Tibial nerve (tissue), 4 donors: ENCODE results near the gene LNP1. TPM values are rescaled to one million over a fixed set of nuclear protein-coding genes. Genes with fewer than 3 reads are reported as not detected.
A peak's percentile ranks its signal among the peaks of the same experiment; 100 is the strongest.

ENCODE experiments used
- DNase-seq, 2 donors: peaks; one replicate each; pipeline ENCODE4 v3.0.0-alpha.2; 2019; ENCODE audit warnings: low spot score in 2 of 2
- H3K27ac ChIP-seq, 4 donors: fragments of 200-600 bp; sonication (generic) in 3 of 4; one replicate each; pipeline ENCODE4 v1.5.1; 2017 to 2019; ENCODE audit warnings: mild to moderate bottlenecking in 1 of 4
- H3K27me3 ChIP-seq, 2 donors: fragments of 200-600 bp; sonication (generic) in 1 of 2; one replicate each; pipeline versions ENCODE4 v1.5.1 to v1.6.0; 2017 to 2019
- H3K36me3 ChIP-seq, 3 donors: fragments of 200-600 bp; sonication (generic); one replicate each; pipeline ENCODE4 v1.5.1; 2018 to 2019
- H3K4me1 ChIP-seq, 4 donors: fragments of 200-600 bp; sonication (generic) in 3 of 4; one replicate each; pipeline ENCODE4 v1.5.1; 2017 to 2019
- H3K4me3 ChIP-seq, 4 donors: fragments of 200-600 bp; sonication (generic) in 3 of 4; one replicate each; pipeline ENCODE4 v1.5.1; 2017 to 2019; ENCODE audit warnings: mild to moderate bottlenecking in 1 of 4, moderate library complexity in 1 of 4
- H3K9me3 ChIP-seq, 4 donors: fragments of 200-600 bp; sonication (generic) in 3 of 4; one replicate each; pipeline ENCODE4 v1.5.1; 2017 to 2019
- CTCF ChIP-seq, 5 experiments: fragments of 200-600 bp in 3 of 5; fragments of 450-650 bp in 2 of 5; sonication (generic) in 3 of 5; IDR thresholded peaks; one replicate each; pipeline ENCODE4 v1.5.1; 2016 to 2019; ENCODE audit warnings: antibody characterized with exemption in 5 of 5, mild to moderate bottlenecking in 3 of 5, moderate library complexity in 2 of 5
- EP300 ChIP-seq, 2 donors: sonication (generic); formaldehyde crosslinking; IDR thresholded peaks; one replicate each; pipeline ENCODE4 v1.6.1; 2017; ENCODE audit warnings: antibody characterized with exemption in 2 of 2, mild to moderate bottlenecking in 1 of 2
- POLR2A ChIP-seq, 2 donors: fragments of 450-650 bp; IDR thresholded peaks; one replicate each; pipeline ENCODE4 v1.6.1; 2017; ENCODE audit warnings: antibody characterized with exemption in 2 of 2, mild to moderate bottlenecking in 2 of 2, moderate library complexity in 2 of 2
- WGBS, 2 donors: methylation state at CpG; one replicate each; pipeline ENCODE4 v1.1.5; 2018; 5-methylcytosine and 5-hydroxymethylcytosine counted together
- total RNA-seq, 4 donors: library from RNA; depleted of rRNA; stranded (reverse); fragments of >200 nt; gene quantifications; one replicate each; pipeline ENCODE4 v1.1.0, GENCODE V29; 2016

The LNP1 gene
- total RNA-seq, 4 donors from 2014 or later: 1.5 to 5.7 (median 4.9) TPM

GRCh38 chr3:100489118-100489517, 87.8 kb downstream of the LNP1 start:
- no peak for DNase-seq
- no peak for TF ChIP-seq EP300 (IDR thresholded peaks at IDR 0.05)
- TF ChIP-seq POLR2A (IDR thresholded peaks at IDR 0.05): no peak
- TF ChIP-seq CTCF (IDR thresholded peaks at IDR 0.05): no peak
- Histone ChIP-seq H3K27me3 (no peaks in the 10 kb centered on the region), H3K4me1 (peaks cover 0 to 13% (median 0%) of the 10 kb centered on the region in 4 donors), H3K4me3 (no peak overlapping the region), H3K36me3 (no peaks in the 10 kb centered on the region), H3K9me3 (no peaks in the 10 kb centered on the region), H3K27ac (no peak overlapping the region)
- 96 to 97% methylated on average over 1 of the region's 1 CpG for WGBS, 2 donors

GRCh38 chr3:100492059-100493006, 91.0 kb downstream of the LNP1 start, which contains the start of gene TMEM45A:
Gene TMEM45A (plus strand): TSS chr3:100492619. CDS start chr3:100555212, 62,593 bp downstream.
- H3K9me3 ChIP-seq: no peaks in the 10 kb centered on the region
- WGBS, 2 donors: 1 to 2% methylated on average over 49 to 52 of the region's 56 CpGs
- H3K27ac ChIP-seq: peak within 1 kb of the TSS; percentile 57 to 84 (median 74)
- no peaks in the 10 kb centered on the region for H3K36me3 ChIP-seq
- H3K4me3 ChIP-seq: peak within 1 kb of the TSS; percentile 34 to 57 (median 47)
- DNase-seq: peak; percentile 95 to 96
- TF ChIP-seq EP300 (IDR thresholded peaks at IDR 0.05) (peak; percentile 48 to 60), POLR2A (IDR thresholded peaks at IDR 0.05) (peak in 1 of 2 donors; percentile 70), CTCF (IDR thresholded peaks at IDR 0.05) (peak in 1 of 5 experiments; percentile 20)
- peaks cover 0 to 13% (median 0%) of the 10 kb centered on the region in 4 donors for H3K4me1 ChIP-seq
- H3K27me3 ChIP-seq: no peaks in the 10 kb centered on the region

- H3K36me3 ChIP-seq: no peaks in the 10 kb centered on the region
- no peak for DNase-seq
- TF ChIP-seq EP300 (IDR thresholded peaks at IDR 0.05) (no peak), CTCF (IDR thresholded peaks at IDR 0.05) (no peak), POLR2A (IDR thresholded peaks at IDR 0.05) (no peak)
- no peaks in the 10 kb centered on the region for H3K9me3 ChIP-seq
- peaks cover 0 to 9% (median 0%) of the 10 kb centered on the region in 4 donors for H3K4me1 ChIP-seq
- no peak overlapping the region for H3K27ac ChIP-seq
- no peak overlapping the region for H3K4me3 ChIP-seq
- no peaks in the 10 kb centered on the region for H3K27me3 ChIP-seq
Measured at GRCh38 chr3:100496711-100497261, 95.4 kb downstream of the LNP1 start.

GRCh38 chr3:100499651-100500050, 98.3 kb downstream of the LNP1 start:
- Histone ChIP-seq H3K27ac (no peak overlapping the region), H3K9me3 (no peaks in the 10 kb centered on the region), H3K27me3 (no peaks in the 10 kb centered on the region), H3K4me3 (no peak overlapping the region), H3K36me3 (no peaks in the 10 kb centered on the region), H3K4me1 (no peaks in the 10 kb centered on the region)
- DNase-seq: no peak
- TF ChIP-seq POLR2A (IDR thresholded peaks at IDR 0.05) (no peak), EP300 (IDR thresholded peaks at IDR 0.05) (no peak), CTCF (IDR thresholded peaks at IDR 0.05) (no peak)
- 94 to 96% methylated on average over 4 of the region's 4 CpGs for WGBS, 2 donors
